HepG2 (cell line): ENCODE measurements around the gene NHP2. TPM values are rescaled to one million over a fixed set of nuclear protein-coding genes. Genes with fewer than 3 reads are reported as not detected.

Experiments
- ASH2L ChIP-seq: fragments of 300-600, 200-600 bp; sonication (generic); IDR thresholded peaks from 2 replicates; pipeline ENCODE4 v1.7.0; 2017; ENCODE audit warnings: low read depth, mild to moderate bottlenecking, moderate library complexity, mixed read lengths, low read length; ENCODE audit not compliant: insufficient read length
- GZF1 ChIP-seq: sonication (generic); formaldehyde crosslinking; IDR thresholded peaks from 2 replicates; pipeline ENCODE4 v1.5.1; 2020; ENCODE audit warnings: mild to moderate bottlenecking, missing genetic modification reagents
- IRX3 ChIP-seq: sonication (generic); formaldehyde crosslinking; IDR thresholded peaks from 2 replicates; pipeline ENCODE4 v1.8.1; 2023; ENCODE audit warnings: mild to moderate bottlenecking, low read depth, missing genetic modification reagents, borderline replicate concordance
- RERE ChIP-seq: IDR thresholded peaks from 2 replicates; pipeline ENCODE4 v1.6.1; 2016; ENCODE audit warnings: low read depth, missing genetic modification reagents, missing compliant biosample characterization
- RFX1 ChIP-seq: fragments of 450-650 bp; IDR thresholded peaks from 2 replicates; pipeline ENCODE4 v1.6.1; 2017
- ZNF343 ChIP-seq: sonication (generic); formaldehyde crosslinking; IDR thresholded peaks from 2 replicates; pipeline ENCODE4 v1.4.0; 2020; ENCODE audit warnings: mild to moderate bottlenecking, missing genetic modification reagents
- ZNF350 ChIP-seq: sonication (generic); formaldehyde crosslinking; IDR thresholded peaks from 2 replicates; pipeline ENCODE4 v1.4.0; 2020; ENCODE audit warnings: mild to moderate bottlenecking, low read depth, missing genetic modification reagents, borderline replicate concordance
- ZNF512 ChIP-seq: sonication (generic); formaldehyde crosslinking; IDR thresholded peaks from 2 replicates; pipeline ENCODE4 v1.4.0; 2020; ENCODE audit warnings: mild to moderate bottlenecking, missing genetic modification reagents
- ZNF672 ChIP-seq: sonication (generic); formaldehyde crosslinking; IDR thresholded peaks from 2 replicates; pipeline ENCODE4 v1.8.1; 2022; ENCODE audit warnings: missing genetic modification reagents
- polyA plus RNA-seq, 8 experiments: library from polyadenylated mRNA; depleted of rRNA in 3 of 8; stranded (reverse) in 7 of 8; unstranded in 1 of 8; fragments of >200 nt; fragmentation: Illumina TruSeq in 4 of 8; extraction: Trizol in 4 of 8; gene quantifications; 2 replicates each; pipeline versions ENCODE4 v1.2.1 to v1.2.3, GENCODE V29; 2011 to 2016; ENCODE audit warnings: low read depth in 4 of 8, missing spikeins in 1 of 8, mixed read lengths in 1 of 8; ENCODE audit not compliant: insufficient read depth in 1 of 8
- total RNA-seq, 5 experiments: library from RNA; depleted of rRNA; stranded (reverse); fragments of >200 nt; fragmentation: Illumina TruSeq; extraction: Trizol; gene quantifications; 2 replicates each; pipeline ENCODE4 v1.2.3, GENCODE V29; 2016; ENCODE audit warnings: low read depth in 1 of 5
- TF ChIP-seq, protein P1 (sequence below): sonication (generic); formaldehyde crosslinking; IDR thresholded peaks from 2 replicates; pipeline ENCODE4 v1.5.1; 2020; ENCODE audit warnings: mild to moderate bottlenecking, missing genetic modification reagents
- TF ChIP-seq, protein P2 (sequence below): sonication (generic); formaldehyde crosslinking; IDR thresholded peaks from 2 replicates; pipeline ENCODE4 v1.4.0; 2020; ENCODE audit warnings: mild to moderate bottlenecking, missing genetic modification reagents
- TF ChIP-seq, protein P3 (sequence below): sonication (generic); formaldehyde crosslinking; IDR thresholded peaks from 2 replicates; pipeline ENCODE4 v1.5.1; 2020; ENCODE audit warnings: mild to moderate bottlenecking, missing genetic modification reagents, borderline replicate concordance

The NHP2 gene
- total and polyA plus RNA-seq, 2 of the 13 experiments (the other 11 are each of a cell fraction or from before 2014, with no cell fraction given), result 56.2 to 96.1 TPM

GRCh38 chr5:178130576-178131445, 22.9 kb downstream of the NHP2 start, which contains the start of gene RMND5B (continued):
- TF ChIP-seq ZNF512, result no peak
- peak; percentile 56 for TF ChIP-seq ASH2L
- no peak for TF ChIP-seq RERE (CRISPR knock-in tag)
- TF ChIP-seq, protein P1, sequence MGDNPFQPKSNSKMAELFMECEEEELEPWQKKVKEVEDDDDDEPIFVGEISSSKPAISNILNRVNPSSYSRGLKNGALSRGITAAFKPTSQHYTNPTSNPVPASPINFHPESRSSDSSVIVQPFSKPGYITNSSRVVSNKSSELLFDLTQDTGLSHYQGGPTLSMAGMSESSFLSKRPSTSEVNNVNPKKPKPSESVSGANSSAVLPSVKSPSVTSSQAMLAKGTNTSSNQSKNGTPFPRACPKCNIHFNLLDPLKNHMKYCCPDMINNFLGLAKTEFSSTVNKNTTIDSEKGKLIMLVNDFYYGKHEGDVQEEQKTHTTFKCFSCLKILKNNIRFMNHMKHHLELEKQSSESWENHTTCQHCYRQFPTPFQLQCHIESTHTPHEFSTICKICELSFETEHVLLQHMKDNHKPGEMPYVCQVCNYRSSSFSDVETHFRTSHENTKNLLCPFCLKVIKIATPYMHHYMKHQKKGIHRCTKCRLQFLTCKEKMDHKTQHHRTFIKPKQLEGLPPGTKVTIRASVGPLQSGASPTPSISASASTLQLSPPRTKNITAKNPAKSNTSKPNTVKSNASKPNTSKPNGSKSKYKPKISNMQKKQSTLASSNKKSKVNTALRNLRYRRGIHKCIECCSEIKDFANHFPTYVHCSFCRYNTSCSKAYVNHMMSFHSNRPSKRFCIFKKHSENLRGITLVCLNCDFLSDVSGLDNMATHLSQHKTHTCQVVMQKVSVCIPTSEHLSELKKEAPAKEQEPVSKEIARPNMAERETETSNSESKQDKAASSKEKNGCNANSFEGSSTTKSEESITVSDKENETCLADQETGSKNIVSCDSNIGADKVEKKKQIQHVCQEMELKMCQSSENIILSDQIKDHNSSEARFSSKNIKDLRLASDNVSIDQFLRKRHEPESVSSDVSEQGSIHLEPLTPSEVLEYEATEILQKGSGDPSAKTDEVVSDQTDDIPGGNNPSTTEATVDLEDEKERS (CRISPR knock-in tag), result no peak
- TF ChIP-seq IRX3 (CRISPR knock-in tag), result no peak
- TF ChIP-seq, protein P2, sequence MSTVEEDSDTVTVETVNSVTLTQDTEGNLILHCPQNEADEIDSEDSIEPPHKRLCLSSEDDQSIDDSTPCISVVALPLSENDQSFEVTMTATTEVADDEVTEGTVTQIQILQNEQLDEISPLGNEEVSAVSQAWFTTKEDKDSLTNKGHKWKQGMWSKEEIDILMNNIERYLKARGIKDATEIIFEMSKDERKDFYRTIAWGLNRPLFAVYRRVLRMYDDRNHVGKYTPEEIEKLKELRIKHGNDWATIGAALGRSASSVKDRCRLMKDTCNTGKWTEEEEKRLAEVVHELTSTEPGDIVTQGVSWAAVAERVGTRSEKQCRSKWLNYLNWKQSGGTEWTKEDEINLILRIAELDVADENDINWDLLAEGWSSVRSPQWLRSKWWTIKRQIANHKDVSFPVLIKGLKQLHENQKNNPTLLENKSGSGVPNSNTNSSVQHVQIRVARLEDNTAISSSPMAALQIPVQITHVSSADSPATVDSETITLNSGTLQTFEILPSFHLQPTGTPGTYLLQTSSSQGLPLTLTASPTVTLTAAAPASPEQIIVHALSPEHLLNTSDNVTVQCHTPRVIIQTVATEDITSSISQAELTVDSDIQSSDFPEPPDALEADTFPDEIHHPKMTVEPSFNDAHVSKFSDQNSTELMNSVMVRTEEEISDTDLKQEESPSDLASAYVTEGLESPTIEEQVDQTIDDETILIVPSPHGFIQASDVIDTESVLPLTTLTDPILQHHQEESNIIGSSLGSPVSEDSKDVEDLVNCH (CRISPR knock-in tag), result no peak
- no peak for TF ChIP-seq RFX1
- TF ChIP-seq ZNF350, result no peak
- TF ChIP-seq, protein P3, sequence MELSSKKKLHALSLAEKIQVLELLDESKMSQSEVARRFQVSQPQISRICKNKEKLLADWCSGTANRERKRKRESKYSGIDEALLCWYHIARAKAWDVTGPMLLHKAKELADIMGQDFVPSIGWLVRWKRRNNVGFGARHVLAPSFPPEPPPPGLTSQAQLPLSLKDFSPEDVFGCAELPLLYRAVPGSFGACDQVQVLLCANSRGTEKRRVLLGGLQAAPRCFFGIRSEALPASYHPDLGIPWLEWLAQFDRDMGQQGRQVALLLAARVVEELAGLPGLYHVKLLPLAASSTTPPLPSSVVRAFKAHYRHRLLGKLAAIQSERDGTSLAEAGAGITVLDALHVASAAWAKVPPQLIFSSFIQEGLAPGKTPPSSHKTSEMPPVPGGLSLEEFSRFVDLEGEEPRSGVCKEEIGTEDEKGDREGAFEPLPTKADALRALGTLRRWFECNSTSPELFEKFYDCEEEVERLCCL (CRISPR knock-in tag), result no peak
- TF ChIP-seq ZNF672, result no peak
- TF ChIP-seq ZNF343, result peak; percentile 77; the same call in 1 of the 2 replicates
- TF ChIP-seq GZF1 (CRISPR knock-in tag), result no peak
